Measurements from ENCODE around the gene SORL1.

- TF ChIP-seq, protein P1, sequence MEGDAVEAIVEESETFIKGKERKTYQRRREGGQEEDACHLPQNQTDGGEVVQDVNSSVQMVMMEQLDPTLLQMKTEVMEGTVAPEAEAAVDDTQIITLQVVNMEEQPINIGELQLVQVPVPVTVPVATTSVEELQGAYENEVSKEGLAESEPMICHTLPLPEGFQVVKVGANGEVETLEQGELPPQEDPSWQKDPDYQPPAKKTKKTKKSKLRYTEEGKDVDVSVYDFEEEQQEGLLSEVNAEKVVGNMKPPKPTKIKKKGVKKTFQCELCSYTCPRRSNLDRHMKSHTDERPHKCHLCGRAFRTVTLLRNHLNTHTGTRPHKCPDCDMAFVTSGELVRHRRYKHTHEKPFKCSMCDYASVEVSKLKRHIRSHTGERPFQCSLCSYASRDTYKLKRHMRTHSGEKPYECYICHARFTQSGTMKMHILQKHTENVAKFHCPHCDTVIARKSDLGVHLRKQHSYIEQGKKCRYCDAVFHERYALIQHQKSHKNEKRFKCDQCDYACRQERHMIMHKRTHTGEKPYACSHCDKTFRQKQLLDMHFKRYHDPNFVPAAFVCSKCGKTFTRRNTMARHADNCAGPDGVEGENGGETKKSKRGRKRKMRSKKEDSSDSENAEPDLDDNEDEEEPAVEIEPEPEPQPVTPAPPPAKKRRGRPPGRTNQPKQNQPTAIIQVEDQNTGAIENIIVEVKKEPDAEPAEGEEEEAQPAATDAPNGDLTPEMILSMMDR (IDR thresholded peaks at IDR 0.05; ENCODE audit: borderline replicate concordance, extremely low read depth, low read length, poor library complexity, severe bottlenecking) = no peak
- TF ChIP-seq EZH2 (IDR thresholded peaks at IDR 0.05; ENCODE audit: borderline replicate concordance, low read depth, low read length, severe bottlenecking) = no peak
Measured at GRCh38 chr11:121563900-121564822, 112.0 kb downstream of the SORL1 start.
